Measurements from ENCODE around the gene PDE3A.

Gene PDE3A

DNA sequence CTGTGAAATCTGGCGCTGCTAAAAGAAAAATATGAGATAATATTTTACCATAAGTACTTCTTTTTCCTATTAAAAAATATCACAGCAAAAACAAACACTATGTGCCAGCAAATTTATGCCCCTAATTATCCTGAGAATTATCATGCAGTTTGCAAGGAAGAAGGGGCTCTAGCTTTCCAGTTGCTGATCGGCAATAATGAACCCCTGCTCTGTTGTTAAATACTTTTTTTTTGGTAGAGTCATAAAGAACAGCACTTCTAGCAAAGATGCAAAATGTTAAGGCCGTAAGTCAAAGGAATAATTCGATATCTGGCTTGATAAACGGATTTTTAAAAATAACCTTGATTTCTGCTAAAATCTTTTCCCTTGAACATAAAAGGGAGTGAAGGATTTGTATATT lies 108.9 kb downstream of the PDE3A start:
- H3K4me1 ChIP-seq (ENCODE audit: control insufficient read depth, low read length) = no peaks in the 10 kb centered on the region
- H3K4me2 ChIP-seq (ENCODE audit: low read length) = no peak overlapping the region
- TF ChIP-seq EZH2phosphoT487 (IDR thresholded peaks at IDR 0.05; ENCODE audit: borderline replicate concordance, low read length) = no peak
- TF ChIP-seq, protein P1, sequence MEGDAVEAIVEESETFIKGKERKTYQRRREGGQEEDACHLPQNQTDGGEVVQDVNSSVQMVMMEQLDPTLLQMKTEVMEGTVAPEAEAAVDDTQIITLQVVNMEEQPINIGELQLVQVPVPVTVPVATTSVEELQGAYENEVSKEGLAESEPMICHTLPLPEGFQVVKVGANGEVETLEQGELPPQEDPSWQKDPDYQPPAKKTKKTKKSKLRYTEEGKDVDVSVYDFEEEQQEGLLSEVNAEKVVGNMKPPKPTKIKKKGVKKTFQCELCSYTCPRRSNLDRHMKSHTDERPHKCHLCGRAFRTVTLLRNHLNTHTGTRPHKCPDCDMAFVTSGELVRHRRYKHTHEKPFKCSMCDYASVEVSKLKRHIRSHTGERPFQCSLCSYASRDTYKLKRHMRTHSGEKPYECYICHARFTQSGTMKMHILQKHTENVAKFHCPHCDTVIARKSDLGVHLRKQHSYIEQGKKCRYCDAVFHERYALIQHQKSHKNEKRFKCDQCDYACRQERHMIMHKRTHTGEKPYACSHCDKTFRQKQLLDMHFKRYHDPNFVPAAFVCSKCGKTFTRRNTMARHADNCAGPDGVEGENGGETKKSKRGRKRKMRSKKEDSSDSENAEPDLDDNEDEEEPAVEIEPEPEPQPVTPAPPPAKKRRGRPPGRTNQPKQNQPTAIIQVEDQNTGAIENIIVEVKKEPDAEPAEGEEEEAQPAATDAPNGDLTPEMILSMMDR (IDR thresholded peaks at IDR 0.05; ENCODE audit: low read depth, low read length, poor library complexity, severe bottlenecking) = no peak
- no peaks in the 10 kb centered on the region for H4K20me1 ChIP-seq (ENCODE audit: control insufficient read depth, insufficient read depth, low read depth, low read length)
- no peaks in the 10 kb centered on the region for H3K27me3 ChIP-seq (ENCODE audit: control insufficient read depth, low read length)
- H3F3A ChIP-seq (ENCODE audit: control insufficient read depth, insufficient read depth) = no peaks in the 10 kb centered on the region
- H3K9me2 ChIP-seq (replicated peaks; ENCODE audit: control insufficient read depth, low read length) = no peaks in the 10 kb centered on the region
- H3K79me2 ChIP-seq (ENCODE audit: control insufficient read depth, low read length) = no peaks in the 10 kb centered on the region
- H3K27ac ChIP-seq (ENCODE audit: low read depth, low read length) = no peak overlapping the region
- no peaks in the 10 kb centered on the region for H3K36me3 ChIP-seq (ENCODE audit: control insufficient read depth, low read length)
- no peaks in the 10 kb centered on the region for H3K9me3 ChIP-seq (ENCODE audit: control insufficient read depth, insufficient read depth, low read length)
- no peak overlapping the region for H3K4me3 ChIP-seq (ENCODE audit: low read length)

DNA sequence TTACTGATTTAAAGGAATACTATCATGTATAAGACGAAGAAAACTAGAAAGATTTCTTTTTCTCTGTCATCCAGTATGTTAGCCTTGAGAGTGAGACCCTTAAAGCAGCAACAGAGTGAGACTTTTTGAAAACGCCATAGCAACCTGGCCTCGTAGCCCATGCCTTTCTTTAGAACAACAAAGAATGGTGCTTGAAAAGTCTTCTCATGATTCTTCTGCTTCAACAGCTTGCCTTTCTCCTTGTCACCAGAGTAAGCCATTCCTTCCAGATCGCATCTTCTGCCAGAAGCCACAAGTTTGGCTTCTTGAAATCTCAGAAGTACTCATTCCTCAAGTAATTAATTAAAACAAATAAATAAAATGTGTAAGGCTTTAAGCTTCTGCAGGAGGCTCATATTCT lies 109.3 kb downstream of the PDE3A start:
- Histone ChIP-seq H3K36me3 (ENCODE audit: control insufficient read depth, low read length) (no peaks in the 10 kb centered on the region), H3K27me3 (ENCODE audit: control insufficient read depth, low read length) (no peaks in the 10 kb centered on the region), H3K4me2 (ENCODE audit: low read length) (no peak overlapping the region), H3K4me3 (ENCODE audit: low read length) (no peak overlapping the region), H3K27ac (ENCODE audit: low read depth, low read length) (no peak overlapping the region), H3K4me1 (ENCODE audit: control insufficient read depth, low read length) (no peaks in the 10 kb centered on the region), H3K9me2 (replicated peaks; ENCODE audit: control insufficient read depth, low read length) (no peaks in the 10 kb centered on the region), H3K9me3 (ENCODE audit: control insufficient read depth, insufficient read depth, low read length) (no peaks in the 10 kb centered on the region), H3F3A (ENCODE audit: control insufficient read depth, insufficient read depth) (no peaks in the 10 kb centered on the region), H4K20me1 (ENCODE audit: control insufficient read depth, insufficient read depth, low read depth, low read length) (no peaks in the 10 kb centered on the region), H3K79me2 (ENCODE audit: control insufficient read depth, low read length) (no peaks in the 10 kb centered on the region)
- TF ChIP-seq, protein P1 (IDR thresholded peaks at IDR 0.05; ENCODE audit: low read depth, low read length, poor library complexity, severe bottlenecking) = no peak
- no peak for TF ChIP-seq EZH2phosphoT487 (IDR thresholded peaks at IDR 0.05; ENCODE audit: borderline replicate concordance, low read length)

DNA sequence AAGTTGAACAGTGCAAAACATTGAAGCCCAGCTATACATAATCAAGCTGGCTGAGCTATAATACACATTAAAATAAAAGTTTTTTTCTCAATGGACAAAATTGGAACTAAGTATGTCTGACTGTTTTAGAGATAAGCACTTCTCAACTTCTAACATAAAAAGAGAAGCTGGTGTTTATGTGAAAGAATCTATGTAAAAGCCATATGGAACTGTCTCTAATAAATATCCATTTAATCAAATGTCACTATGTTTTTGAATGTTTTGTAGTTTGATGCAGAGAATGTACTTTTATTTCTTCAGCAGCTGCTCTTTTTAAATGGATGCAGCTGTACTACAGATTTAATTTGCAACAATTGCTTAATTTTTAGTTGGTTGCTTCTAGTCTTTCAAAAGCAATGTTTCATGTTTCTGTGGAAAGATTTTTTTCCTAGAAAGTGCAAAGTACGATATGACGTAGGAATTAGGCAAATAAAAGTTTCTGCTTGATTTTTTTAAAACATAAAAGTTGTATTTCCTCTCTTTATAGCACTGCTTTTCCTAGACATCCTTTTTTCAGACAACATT lies 114.2 kb downstream of the PDE3A start:
- Histone ChIP-seq H3K4me2 (ENCODE audit: low read length) (no peak overlapping the region), H3F3A (ENCODE audit: control insufficient read depth, insufficient read depth) (no peaks in the 10 kb centered on the region), H3K4me3 (ENCODE audit: low read length) (no peak overlapping the region), H4K20me1 (ENCODE audit: control insufficient read depth, insufficient read depth, low read depth, low read length) (no peaks in the 10 kb centered on the region), H3K9me2 (replicated peaks; ENCODE audit: control insufficient read depth, low read length) (no peaks in the 10 kb centered on the region), H3K9me3 (ENCODE audit: control insufficient read depth, insufficient read depth, low read length) (no peaks in the 10 kb centered on the region), H3K27me3 (ENCODE audit: control insufficient read depth, low read length) (no peaks in the 10 kb centered on the region), H3K27ac (ENCODE audit: low read depth, low read length) (no peak overlapping the region), H3K36me3 (ENCODE audit: control insufficient read depth, low read length) (no peaks in the 10 kb centered on the region), H3K79me2 (ENCODE audit: control insufficient read depth, low read length) (no peaks in the 10 kb centered on the region), H3K4me1 (ENCODE audit: control insufficient read depth, low read length) (no peaks in the 10 kb centered on the region)
- TF ChIP-seq EZH2phosphoT487 (IDR thresholded peaks at IDR 0.05; ENCODE audit: borderline replicate concordance, low read length) = no peak
- TF ChIP-seq, protein P1 (IDR thresholded peaks at IDR 0.05; ENCODE audit: low read depth, low read length, poor library complexity, severe bottlenecking) = no peak

Data from DOHH2 (cell line).